IMR-90 (cell line): ENCODE data around the gene AIFM2. TPM values are rescaled to one million over a fixed set of nuclear protein-coding genes. Genes with fewer than 3 reads are reported as not detected.

Source experiments
- ATAC-seq: fragments of 200-7000 bp; cut with Tn5 transposase; 2 replicates; pipeline ENCODE4 v1.9.1; 2020; ENCODE audit warnings: low read depth, mild to moderate bottlenecking, moderate library complexity
- BruUV-seq: library from RNA; stranded (reverse); fragments of 400-500 nt; replicated peaks from 2 replicates; lab custom pipeline; 2021; lab: Mats Ljungman, UMichigan
- CTCF ChIA-PET: fragments of 300-600 bp; formaldehyde crosslinking; extraction: SDS; loops from one replicate; lab custom pipeline; 2021; ENCODE audit warnings: antibody characterized with exemption; lab: Yijun Ruan, JAX
- POLR2A ChIA-PET: fragments of 300-600 bp; sonication (Branson Sonifier 250); formaldehyde crosslinking; loops from one replicate; lab custom pipeline; 2022; ENCODE audit warnings: antibody characterized with exemption; ENCODE audit not compliant: unreplicated experiment; lab: Charles Lee
- DNase-seq: peaks from one replicate; pipeline ENCODE4 v3.0.0; 2013
- H2AFZ ChIP-seq: replicated peaks from 2 replicates; pipeline ENCODE3; 2013; ENCODE audit warnings: low read length, mild to moderate bottlenecking; ENCODE audit not compliant: poor library complexity
- H2AK5ac ChIP-seq: 2 replicates; pipeline ENCODE4 v1.6.1; 2013; ENCODE audit warnings: low read depth, low read length, inconsistent platforms
- H2AK9ac ChIP-seq: replicated peaks from 2 replicates; pipeline ENCODE3; 2013; ENCODE audit warnings: mild to moderate bottlenecking, low read depth, low read length, moderate library complexity; ENCODE audit not compliant: poor library complexity
- H2BK120ac ChIP-seq: 2 replicates; pipeline ENCODE4 v1.6.1; 2013; ENCODE audit warnings: low read depth, low read length, inconsistent platforms
- H2BK15ac ChIP-seq: 3 replicates; pipeline ENCODE4 v1.6.1; 2013; ENCODE audit warnings: low read depth, low read length, inconsistent platforms
- H2BK20ac ChIP-seq: 2 replicates; pipeline ENCODE4 v1.6.1; 2013; ENCODE audit warnings: low read depth, mild to moderate bottlenecking, inconsistent platforms, low read length, moderate library complexity
- H2BK5ac ChIP-seq: 2 replicates; pipeline ENCODE4 v1.6.1; 2013; ENCODE audit warnings: mild to moderate bottlenecking, low read depth, low read length, inconsistent platforms; ENCODE audit not compliant: poor library complexity, severe bottlenecking
- H3K14ac ChIP-seq: replicated peaks from 2 replicates; pipeline ENCODE4 v1.6.1; 2013; ENCODE audit warnings: low read depth, low read length, inconsistent platforms
- H3K18ac ChIP-seq: 2 replicates; pipeline ENCODE4 v1.6.1; 2013; ENCODE audit warnings: low read depth, low read length, control low read depth
- H3K23ac ChIP-seq: 2 replicates; pipeline ENCODE4 v1.6.1; 2013; ENCODE audit warnings: low read depth, low read length, inconsistent platforms
- H3K27ac ChIP-seq: 2 replicates; pipeline ENCODE4 v1.5.1; 2013; ENCODE audit warnings: mild to moderate bottlenecking, control low read depth, low read length; ENCODE audit not compliant: insufficient read depth
- H3K27me3 ChIP-seq: 2 replicates; pipeline ENCODE4 v1.6.1; 2013; ENCODE audit warnings: low read length; ENCODE audit not compliant: control insufficient read depth, insufficient read depth
- H3K36me3 ChIP-seq: 2 replicates; pipeline ENCODE4 v1.6.1; 2013; ENCODE audit warnings: low read length, mixed read lengths; ENCODE audit not compliant: control insufficient read depth, insufficient read depth
- H3K4ac ChIP-seq: 2 replicates; pipeline ENCODE4 v1.6.1; 2013; ENCODE audit warnings: low read depth, low read length, inconsistent platforms
- H3K4me1 ChIP-seq: 2 replicates; pipeline ENCODE4 v1.6.1; 2013; ENCODE audit warnings: low read length, mixed read lengths; ENCODE audit not compliant: control insufficient read depth, insufficient read depth
- H3K4me2 ChIP-seq: 2 replicates; pipeline ENCODE4 v1.6.1; 2013; ENCODE audit warnings: low read depth, mild to moderate bottlenecking, control low read depth, low read length, moderate library complexity
- H3K4me3 ChIP-seq: 2 replicates; pipeline ENCODE4 v1.5.1; 2013; ENCODE audit warnings: low read depth, mild to moderate bottlenecking, control low read depth, low read length, moderate library complexity; ENCODE audit not compliant: insufficient read depth
- H3K56ac ChIP-seq: 2 replicates; pipeline ENCODE4 v1.6.1; 2013; ENCODE audit warnings: low read length, inconsistent platforms; ENCODE audit not compliant: insufficient read depth; ENCODE audit errors: extremely low read depth
- H3K79me1 ChIP-seq, 2 experiments: 2 replicates each; pipeline ENCODE4 v1.6.1; 2013; ENCODE audit warnings: low read length in 2 of 2, inconsistent platforms in 1 of 2, low read depth in 1 of 2
- H3K9ac ChIP-seq: 2 replicates; pipeline ENCODE4 v1.6.1; 2013; ENCODE audit warnings: low read depth, low read length, control low read depth
- H3K9me1 ChIP-seq: 2 replicates; pipeline ENCODE4 v1.6.1; 2013; ENCODE audit warnings: low read length, inconsistent platforms; ENCODE audit not compliant: insufficient read depth
- H3K9me3 ChIP-seq: 2 replicates; pipeline ENCODE4 v1.6.1; 2013; ENCODE audit warnings: low read length; ENCODE audit not compliant: control insufficient read depth, insufficient read depth
- H4K20me1 ChIP-seq: 2 replicates; pipeline ENCODE4 v1.6.1; 2013; ENCODE audit warnings: low read length, inconsistent platforms; ENCODE audit not compliant: insufficient read depth
- H4K5ac ChIP-seq: 2 replicates; pipeline ENCODE4 v1.6.1; 2013; ENCODE audit warnings: mild to moderate bottlenecking, low read depth, low read length, control low read depth
- H4K8ac ChIP-seq, 2 experiments: 2 replicates each; pipeline ENCODE4 v1.6.1; 2013; ENCODE audit warnings: low read depth in 2 of 2, low read length in 2 of 2, control low read depth in 1 of 2, inconsistent platforms in 1 of 2
- H4K91ac ChIP-seq: 2 replicates; pipeline ENCODE4 v1.6.1; 2013; ENCODE audit warnings: low read depth, low read length, inconsistent platforms; ENCODE audit not compliant: insufficient read depth
- BHLHE40 ChIP-seq: fragments of 150-350 bp; IDR thresholded peaks from 2 replicates; pipeline ENCODE4 v1.6.1; 2016; ENCODE audit warnings: mild to moderate bottlenecking, low read depth, low read length
- FOS ChIP-seq: fragments of 150-350 bp; IDR thresholded peaks from 2 replicates; pipeline ENCODE4 v1.6.1; 2016; ENCODE audit warnings: low read depth, low read length
- MAFK ChIP-seq: IDR thresholded peaks from 2 replicates; pipeline ENCODE4 v1.6.1; 2012; ENCODE audit warnings: low read depth, low read length, improper control_type of control experiment
- MAZ ChIP-seq: IDR thresholded peaks from 2 replicates; pipeline ENCODE4 v1.6.1; 2012; ENCODE audit warnings: low read depth, mild to moderate bottlenecking, low read length, improper control_type of control experiment, moderate library complexity, borderline replicate concordance
- MXI1 ChIP-seq: IDR thresholded peaks from 2 replicates; pipeline ENCODE4 v1.6.1; 2012; ENCODE audit warnings: low read depth, mild to moderate bottlenecking, low read length, moderate library complexity, borderline replicate concordance
- NFE2L2 ChIP-seq: fragments of 150-350 bp; IDR thresholded peaks from 2 replicates; pipeline ENCODE4 v1.6.1; 2016; ENCODE audit warnings: low read depth, mild to moderate bottlenecking, low read length
- POLR2A ChIP-seq: IDR thresholded peaks from 2 replicates; pipeline ENCODE4 v1.6.1; 2012; ENCODE audit warnings: mild to moderate bottlenecking, low read depth, low read length
- RCOR1 ChIP-seq: IDR thresholded peaks from 2 replicates; pipeline ENCODE4 v1.6.1; 2012; ENCODE audit warnings: mild to moderate bottlenecking, low read length, improper control_type of control experiment; ENCODE audit not compliant: insufficient replicate concordance
- SMC3 ChIP-seq: fragments of 150-350 bp; IDR thresholded peaks from 2 replicates; pipeline ENCODE4 v1.6.1; 2016; ENCODE audit warnings: low read depth, mild to moderate bottlenecking, antibody characterized with exemption, low read length, moderate library complexity
- WGBS, 2 experiments: methylation state at CpG; one replicate each; pipeline versions ENCODE4 v1.1.5 to v1.1.7; 2013; ENCODE audit warnings: missing lambda C conversion rate in 2 of 2; ENCODE audit not compliant: insufficient read length in 1 of 2; ENCODE audit errors: extremely low coverage in 2 of 2; 5-methylcytosine and 5-hydroxymethylcytosine counted together
- dilution Hi-C: fragments of 300-500 bp; cut with HindIII; formaldehyde crosslinking; loops from one replicate; pipeline ENCODE4 v1.14.3; 2018; ENCODE audit warnings: low sequenced_read_pairs; ENCODE audit not compliant: unreplicated experiment
- in situ Hi-C: fragments of 300-500 bp; cut with MboI; formaldehyde crosslinking; loops from 3 replicates; pipeline ENCODE4 v1.14.3; 2019; ENCODE audit warnings: low sequenced_read_pairs, inconsistent platforms, mixed read lengths
- intact Hi-C: fragments of 100-400 bp; cut with micrococcal nuclease; formaldehyde crosslinking; loops from 2 replicates; pipeline ENCODE4 v1.10.0; 2022
- polyA plus RNA-seq, 3 experiments: library from polyadenylated mRNA; depleted of rRNA; stranded (reverse); fragments of >200 nt; gene quantifications; 2 replicates each; pipeline ENCODE4 v1.2.3, GENCODE V29; 2012; ENCODE audit warnings: low replicate concordance in 1 of 3
- total RNA-seq: library from RNA; depleted of rRNA; stranded (reverse); fragments of >200 nt; gene quantifications from 2 replicates; pipeline ENCODE4 v1.2.3, GENCODE V29; 2012

AIFM2 gene
- total and polyA plus RNA-seq, 2 of the 4 experiments (the other 2 are of a cell fraction) = 2.0 to 4.6 TPM

DNA sequence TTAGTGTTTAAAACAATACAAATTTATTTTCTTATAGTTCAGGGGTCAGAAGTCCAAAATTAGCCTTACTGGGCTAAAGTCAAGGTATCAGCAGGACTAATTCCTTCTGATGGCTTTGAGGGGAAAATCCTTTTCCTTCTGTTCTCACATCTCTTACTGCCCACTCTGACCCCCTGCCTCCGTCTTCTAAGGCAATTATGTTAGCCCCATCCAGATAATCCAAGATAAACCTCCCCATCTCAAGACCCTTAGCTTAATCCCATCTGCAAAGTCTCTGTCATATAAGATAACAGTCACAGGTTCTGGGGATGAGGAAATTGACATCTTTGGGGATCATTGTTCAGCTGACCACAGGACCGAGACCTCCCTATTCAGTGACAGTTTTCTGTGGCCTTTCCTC is 57.7 kb downstream of the AIFM2 start:
- H2BK120ac ChIP-seq = no peak overlapping the region
- H3K4me2 ChIP-seq = no peak overlapping the region
- dilution Hi-C loops = no loop called here
- no peak overlapping the region for H3K14ac ChIP-seq
- H3K27ac ChIP-seq = no peak overlapping the region
- H3K4me3 ChIP-seq = no peak overlapping the region
- no peak overlapping the region for H4K91ac ChIP-seq
- in situ Hi-C loops = no loop called here
- H2AK5ac ChIP-seq = no peak overlapping the region
- H3K79me1 ChIP-seq = peaks cover 3 to 12% of the 10 kb centered on the region in 2 experiments; a peak in 3 of 4 replicates
- no peak overlapping the region for H4K5ac ChIP-seq
- no peak overlapping the region for H3K23ac ChIP-seq
- H2BK5ac ChIP-seq = no peak overlapping the region
- ChIA-PET CTCF (no interaction called here), POLR2A (no interaction called here)
- no peak overlapping the region for H2AFZ ChIP-seq
- H2BK20ac ChIP-seq = no peak overlapping the region
- peaks cover 3% of the 10 kb centered on the region; the same call in 1 of the 2 replicates for H3K36me3 ChIP-seq
- H2AK9ac ChIP-seq = no peak overlapping the region
- peaks cover 10% of the 10 kb centered on the region; the same call in 1 of the 2 replicates for H3K9me1 ChIP-seq
- H4K20me1 ChIP-seq = peaks cover 7% of the 10 kb centered on the region; the same call in 1 of the 2 replicates
- TF ChIP-seq NFE2L2 (no peak), MAFK (no peak), MXI1 (no peak), SMC3 (no peak), BHLHE40 (no peak), POLR2A (no peak), RCOR1 (no peak), MAZ (no peak), FOS (no peak)
- no peak overlapping the region for H3K4ac ChIP-seq
- H3K18ac ChIP-seq = no peak overlapping the region
- WGBS, 2 experiments = no CpG with 5 or more reads among the region's 2 CpGs
- no TSS peak for BruUV-seq
- no peak overlapping the region for H3K9ac ChIP-seq
- no peak overlapping the region for H4K8ac ChIP-seq
- no peaks in the 10 kb centered on the region for H3K9me3 ChIP-seq
- no peak overlapping the region for H2BK15ac ChIP-seq
- no peak overlapping the region for H3K56ac ChIP-seq
- H3K27me3 ChIP-seq = no peaks in the 10 kb centered on the region
- ATAC-seq (no peak), DNase-seq (no peak)
- intact Hi-C loops = no loop called here
- 0 out of 2 replicates have a peak, but pooled peaks cover 1% of the 10 kb centered on the region for H3K4me1 ChIP-seq
